Astrocyte (in vitro differentiated cells and primary cell): Measurements from ENCODE around the gene STXBP5.

ENCODE experiments used
- CTCF ChIP-seq: IDR thresholded peaks from 2 replicates; pipeline ENCODE4 v1.5.1; 2011; ENCODE audit warnings: low read depth, mild to moderate bottlenecking, inconsistent platforms, low read length, moderate library complexity; ENCODE audit not compliant: insufficient read depth
- EZH2 ChIP-seq: IDR thresholded peaks from 2 replicates; pipeline ENCODE4 v1.6.1; 2012; ENCODE audit warnings: mild to moderate bottlenecking, low read length, inconsistent platforms; ENCODE audit not compliant: insufficient read depth

- no peak for TF ChIP-seq CTCF
- TF ChIP-seq EZH2, result no peak
These were observed 118.3 kb downstream of the STXBP5 start for GRCh38 chr6:147322299-147323162.
